ENCODE measurements around the gene AMER2.

Gene AMER2

GRCh38 chr13:25186187-25186586, 14.1 kb upstream of the AMER2 start:
- Histone ChIP-seq H3K9ac (ENCODE audit: low read length in 5 of 5) (no peak overlapping the region), H3K27me3 (ENCODE audit: control insufficient read depth in 5 of 5, insufficient read depth in 4 of 5, low read length in 5 of 5) (peaks cover 0 to 22% (median 6%) of the 10 kb centered on the region in 5 donors), H3K36me3 (ENCODE audit: control insufficient read depth in 5 of 5, insufficient read depth in 5 of 5, low read length in 5 of 5) (no peaks in the 10 kb centered on the region), H3K4me1 (ENCODE audit: control insufficient read depth in 5 of 5, insufficient read depth in 5 of 5, low read length in 5 of 5) (peaks cover 0 to 2% (median 0%) of the 10 kb centered on the region in 5 donors), H3K4me3 (ENCODE audit: low read depth in 1 of 5, low read length in 5 of 5) (no peak overlapping the region), H3K9me3 (ENCODE audit: control insufficient read depth in 5 of 5, low read length in 5 of 5) (peaks cover 0 to 4% (median 2%) of the 10 kb centered on the region in 5 donors), H3K27ac (ENCODE audit: low read depth, low read length) (no peak overlapping the region)

GRCh38 chr13:25181597-25181996, 9.5 kb upstream of the AMER2 start:
- Histone ChIP-seq H3K4me3 (ENCODE audit: low read depth in 1 of 5, low read length in 5 of 5) (no peak overlapping the region), H3K9ac (ENCODE audit: low read length in 5 of 5) (no peak overlapping the region), H3K36me3 (ENCODE audit: control insufficient read depth in 5 of 5, insufficient read depth in 5 of 5, low read length in 5 of 5) (no peaks in the 10 kb centered on the region), H3K9me3 (ENCODE audit: control insufficient read depth in 5 of 5, low read length in 5 of 5) (peaks cover 0 to 15% (median 2%) of the 10 kb centered on the region in 5 donors), H3K4me1 (ENCODE audit: control insufficient read depth in 5 of 5, insufficient read depth in 5 of 5, low read length in 5 of 5) (no peaks in the 10 kb centered on the region), H3K27ac (ENCODE audit: low read depth, low read length) (no peak overlapping the region), H3K27me3 (ENCODE audit: control insufficient read depth in 5 of 5, insufficient read depth in 4 of 5, low read length in 5 of 5) (peaks cover 3 to 23% (median 5%) of the 10 kb centered on the region in 5 donors)

GRCh38 chr13:25180775-25181537, 8.9 kb upstream of the AMER2 start:
- H3K27me3 ChIP-seq (ENCODE audit: control insufficient read depth in 5 of 5, insufficient read depth in 4 of 5, low read length in 5 of 5), result peaks cover 1 to 24% (median 8%) of the 10 kb centered on the region in 5 donors
- H3K36me3 ChIP-seq (ENCODE audit: control insufficient read depth in 5 of 5, insufficient read depth in 5 of 5, low read length in 5 of 5), result no peaks in the 10 kb centered on the region
- peaks cover 0 to 15% (median 2%) of the 10 kb centered on the region in 5 donors for H3K9me3 ChIP-seq (ENCODE audit: control insufficient read depth in 5 of 5, low read length in 5 of 5)
- no peaks in the 10 kb centered on the region for H3K4me1 ChIP-seq (ENCODE audit: control insufficient read depth in 5 of 5, insufficient read depth in 5 of 5, low read length in 5 of 5)
- H3K4me3 ChIP-seq (ENCODE audit: low read depth in 1 of 5, low read length in 5 of 5), result no peak overlapping the region
- no peak overlapping the region for H3K27ac ChIP-seq (ENCODE audit: low read depth, low read length)
- no peak overlapping the region for H3K9ac ChIP-seq (ENCODE audit: low read length in 5 of 5)

GRCh38 chr13:25179832-25180774, 8.0 kb upstream of the AMER2 start:
- Histone ChIP-seq H3K4me3 (ENCODE audit: low read depth in 1 of 5, low read length in 5 of 5) (no peak overlapping the region), H3K27me3 (ENCODE audit: control insufficient read depth in 5 of 5, insufficient read depth in 4 of 5, low read length in 5 of 5) (peaks cover 4 to 30% (median 14%) of the 10 kb centered on the region in 5 donors)

DNA sequence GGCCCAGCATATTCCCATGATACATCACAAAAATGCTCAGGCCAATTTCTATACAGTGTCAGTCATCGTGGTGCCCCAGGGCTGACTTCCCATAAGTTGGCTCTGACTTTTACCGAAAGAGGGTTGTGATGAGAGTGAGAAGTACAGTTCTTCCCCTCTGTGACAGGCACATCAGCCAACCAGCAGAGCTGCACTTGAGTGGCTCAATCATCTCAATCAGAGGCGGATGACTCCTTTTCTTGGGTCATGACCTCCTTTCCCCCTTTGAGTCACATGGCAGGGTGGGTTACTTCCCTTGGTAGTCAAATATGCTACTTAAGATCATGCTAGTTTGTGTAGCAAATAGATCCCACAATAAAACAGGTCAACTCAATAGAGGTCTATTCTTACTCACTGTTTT, 6.9 kb upstream of the AMER2 start:
- Histone ChIP-seq H3K27me3 (ENCODE audit: control insufficient read depth in 5 of 5, insufficient read depth in 4 of 5, low read length in 5 of 5) (peaks cover 5 to 31% (median 15%) of the 10 kb centered on the region in 5 donors), H3K9me3 (ENCODE audit: control insufficient read depth in 5 of 5, low read length in 5 of 5) (peaks cover 0 to 15% (median 2%) of the 10 kb centered on the region in 5 donors), H3K36me3 (ENCODE audit: control insufficient read depth in 5 of 5, insufficient read depth in 5 of 5, low read length in 5 of 5) (no peaks in the 10 kb centered on the region), H3K4me3 (ENCODE audit: low read depth in 1 of 5, low read length in 5 of 5) (no peak overlapping the region), H3K9ac (ENCODE audit: low read length in 5 of 5) (no peak overlapping the region), H3K27ac (ENCODE audit: low read depth, low read length) (no peak overlapping the region), H3K4me1 (ENCODE audit: control insufficient read depth in 5 of 5, insufficient read depth in 5 of 5, low read length in 5 of 5) (no peaks in the 10 kb centered on the region)

More at GRCh38 chr13:25179832-25180774, 8.0 kb upstream of the AMER2 start:
- no peaks in the 10 kb centered on the region for H3K4me1 ChIP-seq (ENCODE audit: control insufficient read depth in 5 of 5, insufficient read depth in 5 of 5, low read length in 5 of 5)
- no peak overlapping the region for H3K9ac ChIP-seq (ENCODE audit: low read length in 5 of 5)
- no peaks in the 10 kb centered on the region for H3K36me3 ChIP-seq (ENCODE audit: control insufficient read depth in 5 of 5, insufficient read depth in 5 of 5, low read length in 5 of 5)
- H3K27ac ChIP-seq (ENCODE audit: low read depth, low read length), result no peak overlapping the region
- H3K9me3 ChIP-seq (ENCODE audit: control insufficient read depth in 5 of 5, low read length in 5 of 5), result peaks cover 0 to 15% (median 2%) of the 10 kb centered on the region in 5 donors

GRCh38 chr13:25178070-25178469, 6.0 kb upstream of the AMER2 start:
- Histone ChIP-seq H3K27ac (ENCODE audit: low read depth, low read length) (no peak overlapping the region), H3K36me3 (ENCODE audit: control insufficient read depth in 5 of 5, insufficient read depth in 5 of 5, low read length in 5 of 5) (no peaks in the 10 kb centered on the region), H3K9me3 (ENCODE audit: control insufficient read depth in 5 of 5, low read length in 5 of 5) (peaks cover 0 to 14% (median 2%) of the 10 kb centered on the region in 5 donors), H3K4me1 (ENCODE audit: control insufficient read depth in 5 of 5, insufficient read depth in 5 of 5, low read length in 5 of 5) (no peaks in the 10 kb centered on the region), H3K4me3 (ENCODE audit: low read depth in 1 of 5, low read length in 5 of 5) (no peak overlapping the region), H3K27me3 (ENCODE audit: control insufficient read depth in 5 of 5, insufficient read depth in 4 of 5, low read length in 5 of 5) (peaks cover 14 to 39% (median 21%) of the 10 kb centered on the region in 5 donors), H3K9ac (ENCODE audit: low read length in 5 of 5) (no peak overlapping the region)

- Histone ChIP-seq H3K27me3 (ENCODE audit: control insufficient read depth in 5 of 5, insufficient read depth in 4 of 5, low read length in 5 of 5) (peaks cover 14 to 42% (median 24%) of the 10 kb centered on the region in 5 donors), H3K9me3 (ENCODE audit: control insufficient read depth in 5 of 5, low read length in 5 of 5) (peaks cover 0 to 11% (median 0%) of the 10 kb centered on the region in 5 donors), H3K9ac (ENCODE audit: low read length in 5 of 5) (no peak overlapping the region), H3K27ac (ENCODE audit: low read depth, low read length) (no peak overlapping the region), H3K4me1 (ENCODE audit: control insufficient read depth in 5 of 5, insufficient read depth in 5 of 5, low read length in 5 of 5) (no peaks in the 10 kb centered on the region), H3K36me3 (ENCODE audit: control insufficient read depth in 5 of 5, insufficient read depth in 5 of 5, low read length in 5 of 5) (no peaks in the 10 kb centered on the region), H3K4me3 (ENCODE audit: low read depth in 1 of 5, low read length in 5 of 5) (no peak overlapping the region)
These were observed 5.5 kb upstream of the AMER2 start for GRCh38 chr13:25177636-25178035.

DNA sequence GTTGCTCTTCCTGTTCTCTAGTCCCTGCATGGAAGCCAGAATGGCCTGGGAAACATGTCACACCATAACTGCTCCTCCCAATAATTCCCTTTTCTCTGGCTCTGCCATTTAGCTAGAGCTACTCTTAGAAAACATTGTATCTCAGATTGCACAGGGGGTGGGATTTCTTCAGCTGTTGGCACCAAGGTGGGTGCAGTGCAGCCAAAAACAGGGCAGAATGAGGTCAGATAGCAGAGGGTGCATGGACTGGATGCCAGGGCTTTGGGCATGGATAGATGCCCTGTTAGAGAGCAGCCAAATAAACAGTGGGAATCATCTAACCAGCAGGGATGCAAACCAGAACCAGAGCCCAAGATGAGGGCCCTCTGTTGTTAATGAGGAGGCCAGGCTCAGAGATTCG, 4.9 kb upstream of the AMER2 start:
- Histone ChIP-seq H3K36me3 (ENCODE audit: control insufficient read depth in 5 of 5, insufficient read depth in 5 of 5, low read length in 5 of 5) (no peaks in the 10 kb centered on the region), H3K4me1 (ENCODE audit: control insufficient read depth in 5 of 5, insufficient read depth in 5 of 5, low read length in 5 of 5) (peaks cover 1 to 5% (median 4%) of the 10 kb centered on the region in 5 donors), H3K27me3 (ENCODE audit: control insufficient read depth in 5 of 5, insufficient read depth in 4 of 5, low read length in 5 of 5) (peaks cover 19 to 46% (median 29%) of the 10 kb centered on the region in 5 donors), H3K9me3 (ENCODE audit: control insufficient read depth in 5 of 5, low read length in 5 of 5) (peaks cover 0 to 11% (median 0%) of the 10 kb centered on the region in 5 donors), H3K27ac (ENCODE audit: low read depth, low read length) (no peak overlapping the region), H3K9ac (ENCODE audit: low read length in 5 of 5) (no peak overlapping the region), H3K4me3 (ENCODE audit: low read depth in 1 of 5, low read length in 5 of 5) (no peak overlapping the region)

DNA sequence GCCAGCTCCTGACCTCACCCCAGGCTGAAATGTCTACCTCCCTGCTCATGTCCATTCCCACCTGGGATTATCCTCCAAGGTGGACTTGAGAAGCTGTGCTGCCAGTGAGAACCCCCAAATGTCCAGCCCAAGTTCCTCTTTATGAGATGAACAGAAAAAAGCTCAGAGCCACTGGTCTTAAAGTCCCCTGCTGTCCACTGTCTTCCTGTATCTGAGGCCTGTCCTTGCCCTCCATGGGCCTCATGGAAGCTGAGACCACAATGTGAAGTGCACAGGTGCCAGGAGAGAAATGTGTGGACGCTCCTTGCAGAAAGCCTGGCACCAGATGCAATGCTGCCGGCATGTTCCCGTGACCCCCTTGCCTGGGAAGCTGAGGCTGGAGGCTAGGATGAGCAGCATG, 3.3 kb upstream of the AMER2 start:
- Histone ChIP-seq H3K27me3 (ENCODE audit: control insufficient read depth in 5 of 5, insufficient read depth in 4 of 5, low read length in 5 of 5) (peaks cover 26 to 55% (median 39%) of the 10 kb centered on the region in 5 donors), H3K36me3 (ENCODE audit: control insufficient read depth in 5 of 5, insufficient read depth in 5 of 5, low read length in 5 of 5) (no peaks in the 10 kb centered on the region), H3K9me3 (ENCODE audit: control insufficient read depth in 5 of 5, low read length in 5 of 5) (peaks cover 0 to 11% (median 0%) of the 10 kb centered on the region in 5 donors), H3K9ac (ENCODE audit: low read length in 5 of 5) (no peak overlapping the region), H3K4me3 (ENCODE audit: low read depth in 1 of 5, low read length in 5 of 5) (no peak overlapping the region), H3K4me1 (ENCODE audit: control insufficient read depth in 5 of 5, insufficient read depth in 5 of 5, low read length in 5 of 5) (peaks cover 3 to 17% (median 16%) of the 10 kb centered on the region in 5 donors), H3K27ac (ENCODE audit: low read depth, low read length) (no peak overlapping the region)
